C4-2B (cell line): ENCODE measurements around the gene HAGHL.

ENCODE experiments used
- H3K27ac ChIP-seq: fragments of 450-650 bp; 2 replicates; pipeline ENCODE4 v1.5.1; 2017
- CTCF ChIP-seq: fragments of 450-650 bp; conservative IDR thresholded peaks from 2 replicates; pipeline ENCODE4 v1.5.1; 2017; ENCODE audit warnings: mild to moderate bottlenecking
- ZFX ChIP-seq: fragments of 450-650 bp; IDR thresholded peaks from 2 replicates; pipeline ENCODE4 v1.6.1; 2017

HAGHL gene

DNA sequence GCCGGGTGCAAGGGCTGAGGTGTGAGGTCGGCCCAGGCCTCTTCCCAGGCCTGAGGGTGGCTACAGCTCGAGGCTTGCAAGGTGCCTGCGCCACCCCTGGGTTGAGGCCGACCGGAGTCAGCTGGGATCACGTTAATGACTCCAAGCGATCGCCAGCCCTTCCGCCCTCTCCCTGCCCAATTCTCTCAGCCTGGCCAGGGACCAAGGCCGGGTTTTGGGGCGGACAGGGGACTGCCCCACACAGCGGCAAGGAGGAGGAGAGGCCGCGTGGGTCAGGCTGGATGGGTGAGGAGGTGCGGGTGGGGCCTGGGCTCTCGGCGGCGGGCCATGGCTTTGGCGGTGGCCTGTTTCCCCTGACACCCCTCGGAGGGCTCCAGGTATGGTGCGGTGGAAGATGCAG lies 33.5 kb upstream of the HAGHL start:
- H3K27ac ChIP-seq: no peak overlapping the region
- TF ChIP-seq ZFX (no peak), CTCF (no peak)

- no peak overlapping the region for H3K27ac ChIP-seq
- no peak for TF ChIP-seq CTCF
- TF ChIP-seq ZFX: no peak
Measured at GRCh38 chr16:693766-694165, 33.1 kb upstream of the HAGHL start.

DNA sequence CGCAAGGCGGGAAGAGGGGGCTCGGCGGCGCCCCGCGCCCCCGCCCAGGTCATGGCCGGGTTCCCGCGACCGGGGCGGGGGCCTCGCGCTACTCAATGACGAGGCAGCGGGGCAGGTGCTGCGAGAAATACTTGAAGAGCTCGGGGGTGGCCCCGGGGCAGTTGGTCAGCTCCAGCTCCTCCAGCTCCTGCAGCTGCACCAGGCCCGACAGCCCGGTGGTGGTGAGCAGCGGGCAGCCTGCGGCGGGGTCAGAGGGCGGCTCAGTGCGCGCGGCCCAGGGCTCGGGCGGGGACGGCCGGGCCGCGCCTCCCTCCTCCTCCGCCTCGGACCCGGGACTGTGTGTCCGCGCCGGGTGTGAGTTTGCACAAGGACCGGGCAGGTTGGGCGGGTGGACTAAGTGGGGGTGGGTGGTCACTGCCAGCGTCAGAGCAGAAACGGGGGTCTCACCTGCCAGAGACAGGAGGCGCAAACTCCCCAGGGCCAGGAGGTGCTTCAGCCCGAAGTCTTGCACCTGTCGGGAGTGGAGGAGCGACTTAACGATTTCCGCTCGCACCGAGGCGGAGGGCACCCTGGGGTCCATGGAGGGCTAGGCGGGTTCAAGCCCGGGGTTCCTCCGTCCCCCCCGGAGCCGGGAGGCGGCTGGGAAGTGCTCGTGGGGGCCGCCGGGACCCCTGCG lies 32.6 kb upstream of the HAGHL start:
- TF ChIP-seq CTCF: no peak
- no peak for TF ChIP-seq ZFX
- H3K27ac ChIP-seq: peak overlapping the region; percentile 94; the same call in 1 of the 2 replicates

DNA sequence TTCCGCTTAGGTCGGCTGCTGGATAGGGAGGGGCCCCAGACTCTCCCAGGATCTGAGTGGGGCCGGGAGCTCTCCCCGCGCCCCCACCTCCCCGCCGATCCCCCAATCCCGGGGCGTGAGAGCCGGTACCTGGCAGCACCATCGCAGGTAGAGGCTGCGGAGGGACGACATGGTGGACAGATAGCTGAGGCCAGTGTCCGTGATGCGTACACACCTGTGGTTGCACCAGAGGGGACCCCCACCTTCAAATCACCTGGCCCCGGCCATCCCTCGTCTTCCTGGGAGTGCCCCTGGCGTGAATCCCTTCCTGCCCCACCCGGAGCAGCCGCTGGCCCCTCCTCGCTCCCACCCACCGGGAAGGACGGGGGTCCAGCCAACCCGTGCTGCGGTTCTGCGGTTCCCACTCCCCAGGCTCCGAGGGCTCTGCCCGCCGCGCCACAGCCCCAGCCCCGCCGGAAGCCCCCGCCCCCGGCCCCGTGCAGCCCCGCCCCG lies 32.0 kb upstream of the HAGHL start:
- H3K27ac ChIP-seq: peak overlapping the region; percentile 94
- TF ChIP-seq ZFX: no peak
- TF ChIP-seq CTCF: no peak

DNA sequence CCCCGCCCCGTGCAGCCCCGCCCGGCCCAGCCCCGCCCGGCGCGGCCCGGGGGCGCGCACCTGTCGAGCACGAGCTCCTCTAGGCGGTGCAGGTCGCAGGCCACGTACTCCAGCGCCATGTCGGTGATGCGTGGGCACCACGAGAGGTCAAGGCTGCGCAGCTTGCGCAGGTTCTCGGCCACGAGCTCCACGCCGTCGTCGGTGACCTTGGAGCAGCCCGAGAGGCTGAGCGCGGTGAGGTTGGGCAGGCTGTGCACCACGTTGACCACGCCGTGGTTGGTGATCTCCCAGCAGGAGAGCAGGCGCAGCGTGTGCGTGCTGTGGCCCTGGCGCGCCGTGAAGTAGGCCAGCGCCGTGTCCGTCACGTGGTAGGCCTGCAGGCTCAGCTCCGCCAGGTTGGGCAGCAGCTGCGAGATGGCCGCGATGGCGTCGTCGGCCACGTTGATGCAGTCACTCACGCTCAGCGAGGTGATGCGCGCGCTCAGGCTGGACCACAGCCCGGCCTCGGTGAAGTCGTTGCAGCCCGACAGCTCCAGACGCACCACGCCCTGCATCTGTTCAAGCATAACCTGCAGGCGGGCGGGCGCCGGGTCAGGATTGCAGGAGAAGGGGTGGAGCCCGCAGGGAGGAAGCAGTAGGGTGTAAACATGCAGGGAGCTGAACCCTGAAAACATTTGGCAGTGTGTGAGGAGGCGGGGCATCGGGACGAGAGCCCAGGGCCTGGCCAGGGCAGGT lies 31.4 kb upstream of the HAGHL start:
- peak overlapping the region; percentile 94 for H3K27ac ChIP-seq
- TF ChIP-seq ZFX (peak; percentile 66; the same call in 1 of the 2 replicates), CTCF (no peak)

GRCh38 chr16:698911-699671 lies 27.8 kb upstream of the HAGHL start:
- no peak overlapping the region for H3K27ac ChIP-seq
- TF ChIP-seq ZFX (no peak), CTCF (no peak)
